Gastrocnemius medialis (tissue), 4 donors: ENCODE results near the gene RAVER2.

ENCODE experiments used
- CTCF ChIP-seq, 5 experiments: fragments of 450-650 bp in 3 of 5; fragments of 200-600 bp in 2 of 5; sonication (generic) in 2 of 5; IDR thresholded peaks in 4 of 5; conservative IDR thresholded peaks in 1 of 5; 1 replicate in 4 of 5; 2 replicates in 1 of 5; pipeline ENCODE4 v1.5.1; 2016 to 2019; ENCODE audit warnings: antibody characterized with exemption in 5 of 5, mild to moderate bottlenecking in 3 of 5, moderate library complexity in 3 of 5
- POLR2A ChIP-seq, 2 donors: fragments of 450-650 bp; IDR thresholded peaks; one replicate each; pipeline ENCODE4 v1.6.1; 2017; ENCODE audit warnings: antibody characterized with exemption in 2 of 2, mild to moderate bottlenecking in 2 of 2, moderate library complexity in 2 of 2

DNA sequence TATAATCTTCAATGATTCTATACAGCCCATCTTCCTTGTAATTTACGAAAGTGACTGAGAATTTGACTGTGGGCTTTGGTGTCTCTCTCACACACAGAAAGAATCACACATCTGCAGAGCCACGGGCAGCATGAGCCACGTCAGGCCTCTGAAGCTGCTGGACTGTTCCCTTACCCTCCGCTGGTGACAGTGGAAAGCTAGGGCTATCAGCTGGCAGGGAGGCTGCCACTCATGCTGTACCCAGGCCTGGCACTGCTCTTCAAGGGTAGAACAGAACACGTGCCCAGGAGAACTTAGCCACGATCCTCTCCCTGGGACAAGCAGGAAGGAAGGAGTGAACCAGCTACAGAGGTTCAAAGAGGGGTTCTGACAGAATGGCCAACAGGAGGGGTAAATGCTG is 130.7 kb downstream of the RAVER2 start:
- TF ChIP-seq CTCF (IDR thresholded peaks at IDR 0.05 in 4 of 5, conservative IDR thresholded peaks at IDR 0.05 in 1 of 5) (no peak), POLR2A (IDR thresholded peaks at IDR 0.05) (no peak)
